GM12874 (cell line): ENCODE results near the gene ITGB2.

ENCODE experiments used
- TF ChIP-seq, protein P1 (sequence below): IDR thresholded peaks from 2 replicates; pipeline ENCODE4 v1.5.1; 2011; ENCODE audit warnings: low read depth, mild to moderate bottlenecking, control low read depth, low read length, moderate library complexity; ENCODE audit not compliant: insufficient read depth

Gene ITGB2

GRCh38 chr21:44933199-44933917 lies 12.7 kb upstream of the ITGB2 start:
- TF ChIP-seq, protein P1, sequence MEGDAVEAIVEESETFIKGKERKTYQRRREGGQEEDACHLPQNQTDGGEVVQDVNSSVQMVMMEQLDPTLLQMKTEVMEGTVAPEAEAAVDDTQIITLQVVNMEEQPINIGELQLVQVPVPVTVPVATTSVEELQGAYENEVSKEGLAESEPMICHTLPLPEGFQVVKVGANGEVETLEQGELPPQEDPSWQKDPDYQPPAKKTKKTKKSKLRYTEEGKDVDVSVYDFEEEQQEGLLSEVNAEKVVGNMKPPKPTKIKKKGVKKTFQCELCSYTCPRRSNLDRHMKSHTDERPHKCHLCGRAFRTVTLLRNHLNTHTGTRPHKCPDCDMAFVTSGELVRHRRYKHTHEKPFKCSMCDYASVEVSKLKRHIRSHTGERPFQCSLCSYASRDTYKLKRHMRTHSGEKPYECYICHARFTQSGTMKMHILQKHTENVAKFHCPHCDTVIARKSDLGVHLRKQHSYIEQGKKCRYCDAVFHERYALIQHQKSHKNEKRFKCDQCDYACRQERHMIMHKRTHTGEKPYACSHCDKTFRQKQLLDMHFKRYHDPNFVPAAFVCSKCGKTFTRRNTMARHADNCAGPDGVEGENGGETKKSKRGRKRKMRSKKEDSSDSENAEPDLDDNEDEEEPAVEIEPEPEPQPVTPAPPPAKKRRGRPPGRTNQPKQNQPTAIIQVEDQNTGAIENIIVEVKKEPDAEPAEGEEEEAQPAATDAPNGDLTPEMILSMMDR: no peak

DNA sequence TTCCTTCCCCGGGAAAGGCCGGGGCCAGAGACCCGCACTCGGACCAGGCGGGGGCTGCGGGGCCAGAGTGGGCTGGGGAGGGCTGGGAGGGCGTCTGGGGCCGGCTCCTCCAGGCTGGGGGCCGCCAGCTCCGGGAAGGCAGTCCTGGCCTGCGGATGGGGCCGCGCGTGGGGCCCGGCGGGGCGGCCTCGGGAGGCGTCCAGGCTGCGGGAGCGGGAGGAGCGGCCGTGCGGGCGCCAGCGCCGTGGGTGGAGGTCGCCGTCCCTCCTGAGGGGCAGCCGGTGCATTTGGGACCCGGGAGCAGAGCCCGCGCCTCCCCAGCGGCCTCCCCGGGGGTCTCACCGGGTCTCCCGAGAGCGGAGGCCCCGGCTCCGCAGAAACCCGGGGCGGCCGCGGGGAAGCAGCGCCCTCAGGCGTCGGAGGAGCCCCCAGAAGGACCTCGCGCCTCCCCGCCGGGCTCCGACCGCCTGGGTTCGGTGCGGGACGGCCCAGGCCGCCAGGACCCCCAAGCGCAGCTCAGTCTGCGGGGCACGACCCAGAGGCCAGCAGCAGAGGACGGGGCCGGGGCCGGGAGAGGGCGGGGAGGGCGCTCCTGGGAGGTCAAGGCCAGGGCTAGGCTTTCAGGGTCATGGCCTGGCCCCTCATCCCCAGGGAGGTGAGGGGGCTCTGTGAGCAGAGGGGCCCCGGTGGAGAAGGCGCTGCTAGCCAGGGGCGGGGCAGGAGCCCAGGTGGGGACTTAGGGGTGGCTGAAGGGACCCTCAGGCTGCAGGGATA lies 11.9 kb upstream of the ITGB2 start:
- TF ChIP-seq, protein P1: peak; percentile 82

- TF ChIP-seq, protein P1: no peak
Observed at GRCh38 chr21:44931501-44932407, 11.1 kb upstream of the ITGB2 start.

DNA sequence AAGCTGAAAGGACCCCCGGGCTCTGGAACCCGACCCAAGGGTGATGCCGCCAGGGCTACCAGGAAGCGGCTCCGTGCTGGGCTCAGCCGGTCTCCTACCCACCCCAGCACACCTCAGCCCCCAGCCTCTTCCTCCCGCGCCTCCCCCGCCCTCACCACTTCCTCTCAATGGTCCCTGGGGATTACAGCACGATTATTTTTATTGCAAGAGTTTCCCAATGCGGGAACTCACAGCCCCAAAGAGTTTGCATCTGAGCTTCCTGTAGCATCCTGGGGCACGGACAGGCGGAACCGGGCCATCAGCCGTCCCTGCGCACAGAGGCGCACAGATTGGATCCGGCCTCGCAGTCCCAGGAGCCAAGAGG lies 10.4 kb upstream of the ITGB2 start:
- TF ChIP-seq, protein P1: no peak

- TF ChIP-seq, protein P1: no peak
Observed at GRCh38 chr21:44930543-44930981, 9.9 kb upstream of the ITGB2 start.

GRCh38 chr21:44929799-44930542 lies 9.3 kb upstream of the ITGB2 start:
- TF ChIP-seq, protein P1: no peak
